ENCODE results near the gene DNMT3L. TPM values are rescaled to one million over a fixed set of nuclear protein-coding genes. Genes with fewer than 3 reads are reported as not detected.

The DNMT3L gene
- total RNA-seq, 1 donor from 2014 or later, result not detected

DNA sequence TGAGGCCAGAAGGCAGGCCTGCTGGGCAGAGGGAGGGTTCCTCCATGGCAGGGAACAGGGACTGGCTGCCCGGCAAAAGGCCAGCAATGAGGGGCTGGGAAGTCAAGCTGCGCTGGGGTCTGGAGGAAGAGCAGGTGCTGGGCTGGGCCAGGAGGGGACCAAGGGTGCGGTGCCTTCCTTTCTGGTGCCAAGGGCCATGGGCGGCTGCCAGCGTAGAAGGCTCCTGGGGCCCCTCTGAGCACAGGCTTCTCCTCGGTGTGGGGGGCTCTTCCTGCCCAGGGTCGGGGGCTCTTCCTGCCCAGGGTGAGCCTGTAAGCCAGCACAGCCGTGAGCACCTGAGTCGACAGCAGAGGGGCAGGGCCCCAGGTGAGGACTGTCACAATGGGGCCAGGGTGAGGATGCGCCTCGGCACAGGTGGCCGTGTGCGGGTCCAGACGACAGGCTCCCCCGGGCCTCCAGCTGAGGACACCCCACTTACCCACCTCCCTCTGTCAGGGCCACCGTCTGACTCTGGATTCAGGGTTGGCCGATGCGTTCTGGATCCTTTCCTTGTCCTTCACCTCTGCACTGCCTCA is 10.7 kb upstream of the DNMT3L start:
- Mint-ChIP-seq H3K27me3 (ENCODE audit: unreplicated experiment) (peaks cover 22% of the 10 kb centered on the region), H3K4me3 (ENCODE audit: unreplicated experiment) (no peak overlapping the region)

DNA sequence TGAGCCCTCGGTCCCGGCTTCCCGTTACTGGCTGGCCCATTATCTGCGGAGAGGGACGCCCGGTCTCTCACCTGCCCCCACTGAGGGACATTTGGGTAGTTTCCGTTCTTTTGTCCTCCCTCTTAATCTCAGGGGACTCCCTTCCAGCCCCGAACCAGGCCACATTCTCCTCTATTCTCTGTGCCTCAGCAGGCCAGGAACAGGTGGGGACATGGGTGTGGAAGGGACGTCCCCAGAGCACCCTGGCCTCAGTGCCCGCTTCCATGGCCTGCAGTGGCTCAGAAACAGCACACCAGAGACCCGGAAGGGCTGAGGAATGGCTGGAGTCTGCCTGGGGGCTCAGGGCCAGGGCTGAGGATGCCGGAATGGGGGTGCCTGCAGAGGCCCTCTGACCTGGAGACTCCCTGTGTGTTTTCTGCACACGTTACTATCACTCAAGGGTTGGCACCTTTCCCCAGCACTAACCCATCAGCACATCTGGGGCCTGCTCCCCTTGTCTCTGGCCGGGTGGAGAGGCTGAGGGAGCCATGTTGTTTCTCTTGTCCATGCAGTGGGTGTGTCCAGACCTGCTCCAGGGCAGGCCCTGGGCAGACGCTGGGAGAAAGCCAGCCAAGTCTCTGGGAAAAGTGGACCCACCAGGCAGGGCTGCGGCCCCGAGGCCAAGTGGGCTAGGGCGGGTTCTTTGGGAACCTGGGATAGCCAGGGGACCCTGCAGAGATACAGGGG is 10.0 kb upstream of the DNMT3L start:
- Mint-ChIP-seq H3K4me3 (ENCODE audit: unreplicated experiment) (no peak overlapping the region), H3K4me1 (ENCODE audit: unreplicated experiment) (no peaks in the 10 kb centered on the region), H3K27ac (ENCODE audit: unreplicated experiment) (no peak overlapping the region), H3K9me3 (ENCODE audit: unreplicated experiment) (no peaks in the 10 kb centered on the region), H3K36me3 (ENCODE audit: unreplicated experiment) (no peaks in the 10 kb centered on the region), H3K27me3 (ENCODE audit: unreplicated experiment) (peaks cover 22% of the 10 kb centered on the region)
- TF ChIP-seq, protein P1, sequence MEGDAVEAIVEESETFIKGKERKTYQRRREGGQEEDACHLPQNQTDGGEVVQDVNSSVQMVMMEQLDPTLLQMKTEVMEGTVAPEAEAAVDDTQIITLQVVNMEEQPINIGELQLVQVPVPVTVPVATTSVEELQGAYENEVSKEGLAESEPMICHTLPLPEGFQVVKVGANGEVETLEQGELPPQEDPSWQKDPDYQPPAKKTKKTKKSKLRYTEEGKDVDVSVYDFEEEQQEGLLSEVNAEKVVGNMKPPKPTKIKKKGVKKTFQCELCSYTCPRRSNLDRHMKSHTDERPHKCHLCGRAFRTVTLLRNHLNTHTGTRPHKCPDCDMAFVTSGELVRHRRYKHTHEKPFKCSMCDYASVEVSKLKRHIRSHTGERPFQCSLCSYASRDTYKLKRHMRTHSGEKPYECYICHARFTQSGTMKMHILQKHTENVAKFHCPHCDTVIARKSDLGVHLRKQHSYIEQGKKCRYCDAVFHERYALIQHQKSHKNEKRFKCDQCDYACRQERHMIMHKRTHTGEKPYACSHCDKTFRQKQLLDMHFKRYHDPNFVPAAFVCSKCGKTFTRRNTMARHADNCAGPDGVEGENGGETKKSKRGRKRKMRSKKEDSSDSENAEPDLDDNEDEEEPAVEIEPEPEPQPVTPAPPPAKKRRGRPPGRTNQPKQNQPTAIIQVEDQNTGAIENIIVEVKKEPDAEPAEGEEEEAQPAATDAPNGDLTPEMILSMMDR (IDR thresholded peaks at IDR 0.05), result no peak
- no peak for DNase-seq (ENCODE audit: extremely low spot score, unreplicated experiment)

More for the DNA sequence above, 10.7 kb upstream of the DNMT3L start:
- no peak for DNase-seq (ENCODE audit: extremely low spot score, unreplicated experiment)
- H3K9me3 Mint-ChIP-seq (ENCODE audit: unreplicated experiment), result no peaks in the 10 kb centered on the region
- no peaks in the 10 kb centered on the region for H3K4me1 Mint-ChIP-seq (ENCODE audit: unreplicated experiment)
- no peaks in the 10 kb centered on the region for H3K36me3 Mint-ChIP-seq (ENCODE audit: unreplicated experiment)
- TF ChIP-seq, protein P1 (IDR thresholded peaks at IDR 0.05), result no peak
- no peak overlapping the region for H3K27ac Mint-ChIP-seq (ENCODE audit: unreplicated experiment)

DNA sequence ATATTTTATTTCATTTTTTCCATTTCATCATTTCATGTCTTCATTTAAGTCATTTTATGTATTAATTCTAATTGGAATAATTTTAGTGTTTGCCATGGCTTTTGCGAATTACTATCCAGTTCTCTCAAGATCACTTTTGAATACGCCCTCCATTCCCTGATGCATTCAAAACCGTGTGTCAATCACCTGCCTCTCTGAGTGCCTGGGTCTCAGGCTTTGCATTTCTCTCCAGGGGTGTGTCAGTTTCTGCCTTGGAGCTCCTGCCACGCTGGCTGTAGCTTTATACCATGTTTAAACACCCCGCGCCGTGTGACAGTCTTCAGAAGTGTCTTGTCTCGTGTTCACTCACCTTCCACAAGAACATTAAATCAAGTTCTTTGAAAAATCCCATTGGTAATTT is 7.4 kb upstream of the DNMT3L start:
- Mint-ChIP-seq H3K9me3 (ENCODE audit: unreplicated experiment) (no peaks in the 10 kb centered on the region), H3K27me3 (ENCODE audit: unreplicated experiment) (peaks cover 6% of the 10 kb centered on the region), H3K4me3 (ENCODE audit: unreplicated experiment) (no peak overlapping the region), H3K36me3 (ENCODE audit: unreplicated experiment) (no peaks in the 10 kb centered on the region), H3K27ac (ENCODE audit: unreplicated experiment) (no peak overlapping the region), H3K4me1 (ENCODE audit: unreplicated experiment) (no peaks in the 10 kb centered on the region)
- TF ChIP-seq, protein P1 (IDR thresholded peaks at IDR 0.05), result no peak
- DNase-seq (ENCODE audit: extremely low spot score, unreplicated experiment), result no peak

DNA sequence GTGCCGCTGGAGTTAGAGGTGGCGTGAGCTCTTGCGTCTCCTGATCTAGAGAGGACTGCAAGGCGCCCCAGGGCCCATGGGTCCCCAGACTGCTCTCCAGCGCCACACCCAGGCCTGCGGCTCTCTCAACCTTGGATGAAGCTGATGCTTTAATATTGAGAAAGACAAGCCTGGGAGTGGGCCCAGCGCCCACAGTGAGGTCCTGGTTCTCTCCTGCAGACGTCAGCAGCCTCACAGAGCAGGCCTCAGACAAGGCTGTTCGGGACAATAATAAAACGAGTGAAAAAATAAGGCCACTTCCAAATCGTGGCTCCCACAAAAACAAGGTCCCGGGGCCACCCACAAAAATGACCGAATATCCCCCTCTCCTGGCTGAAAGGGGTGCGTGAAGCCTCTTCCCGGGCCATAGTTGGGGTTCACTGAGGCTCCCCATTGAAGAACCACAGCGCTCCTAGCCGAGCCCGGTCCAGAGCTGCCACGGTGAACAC is 6.0 kb upstream of the DNMT3L start:
- Mint-ChIP-seq H3K9me3 (ENCODE audit: unreplicated experiment) (no peaks in the 10 kb centered on the region), H3K4me1 (ENCODE audit: unreplicated experiment) (peaks cover 6% of the 10 kb centered on the region), H3K36me3 (ENCODE audit: unreplicated experiment) (no peaks in the 10 kb centered on the region), H3K27me3 (ENCODE audit: unreplicated experiment) (peaks cover 2% of the 10 kb centered on the region), H3K4me3 (ENCODE audit: unreplicated experiment) (no peak overlapping the region), H3K27ac (ENCODE audit: unreplicated experiment) (no peak overlapping the region)
- DNase-seq (ENCODE audit: extremely low spot score, unreplicated experiment), result no peak
- TF ChIP-seq, protein P1 (IDR thresholded peaks at IDR 0.05), result peak; percentile 13

DNA sequence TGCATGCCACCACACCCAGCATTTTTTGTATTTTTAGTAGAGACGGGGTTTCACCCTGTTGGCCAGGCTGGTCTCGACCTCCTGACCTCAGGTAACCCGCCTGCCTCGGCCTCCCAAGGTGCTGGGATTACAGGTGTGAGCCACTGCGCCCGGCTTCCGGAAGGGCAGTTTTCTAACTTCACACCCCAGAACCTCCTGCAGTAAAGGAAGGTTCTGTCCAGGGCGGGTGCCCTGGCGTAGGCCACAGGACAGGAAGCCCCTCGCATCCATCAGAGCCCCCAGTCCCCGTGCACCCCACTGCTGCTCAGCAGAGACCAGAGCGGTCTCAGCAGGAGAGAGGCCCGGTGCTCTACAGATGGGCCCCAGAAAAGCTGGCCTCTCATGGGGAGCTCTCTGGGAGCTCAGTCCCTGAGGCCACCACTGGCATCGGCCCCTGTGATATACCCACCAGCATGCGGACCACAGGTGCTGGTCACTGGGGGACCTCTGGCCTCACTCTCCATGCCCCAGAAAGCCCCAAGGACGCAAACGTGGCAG is 4.1 kb upstream of the DNMT3L start:
- TF ChIP-seq, protein P1 (IDR thresholded peaks at IDR 0.05), result no peak
- peaks cover 6% of the 10 kb centered on the region for H3K4me1 Mint-ChIP-seq (ENCODE audit: unreplicated experiment)
- peaks cover 2% of the 10 kb centered on the region for H3K27me3 Mint-ChIP-seq (ENCODE audit: unreplicated experiment)
- H3K9me3 Mint-ChIP-seq (ENCODE audit: unreplicated experiment), result no peaks in the 10 kb centered on the region
- H3K4me3 Mint-ChIP-seq (ENCODE audit: unreplicated experiment), result no peak overlapping the region
- no peaks in the 10 kb centered on the region for H3K36me3 Mint-ChIP-seq (ENCODE audit: unreplicated experiment)
- H3K27ac Mint-ChIP-seq (ENCODE audit: unreplicated experiment), result no peak overlapping the region
- no peak for DNase-seq (ENCODE audit: extremely low spot score, unreplicated experiment)

Measured in osteocyte (in vitro differentiated cells).